ENCODE data around the gene PAPOLA. TPM values are rescaled to one million over a fixed set of nuclear protein-coding genes. Genes with fewer than 3 reads are reported as not detected.

PAPOLA gene
- total RNA-seq, 1 donor from 2014 or later = 225 TPM

DNA sequence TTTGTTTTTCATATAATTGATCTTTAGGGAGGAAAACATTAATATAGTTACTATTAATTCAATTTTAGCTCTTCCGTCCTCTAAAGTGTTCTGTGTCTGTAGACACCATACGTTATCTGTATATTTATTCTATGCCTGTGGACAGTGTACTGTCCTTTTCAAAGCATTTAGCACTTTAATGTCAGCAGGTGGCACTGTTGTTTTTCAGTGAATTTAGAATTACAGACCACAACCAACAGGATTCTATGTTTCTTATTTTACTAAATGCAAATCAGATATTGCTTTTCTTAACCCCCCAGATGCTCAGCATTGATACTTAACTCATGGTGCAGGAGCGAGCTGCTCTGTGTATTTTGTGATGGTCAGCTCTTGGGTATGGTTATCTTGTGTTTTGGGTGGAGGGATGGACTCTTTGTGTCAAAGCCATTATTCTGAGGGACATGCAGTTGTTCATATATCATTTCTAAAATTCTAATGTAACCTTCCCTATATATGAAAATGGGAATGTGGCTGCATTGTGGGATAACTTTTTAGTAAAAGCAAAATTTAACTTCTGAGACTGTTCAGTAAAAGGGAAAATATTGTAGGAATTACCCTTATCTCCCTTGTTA, 65.2 kb downstream of the PAPOLA start:
- DNase-seq = no peak

DNA sequence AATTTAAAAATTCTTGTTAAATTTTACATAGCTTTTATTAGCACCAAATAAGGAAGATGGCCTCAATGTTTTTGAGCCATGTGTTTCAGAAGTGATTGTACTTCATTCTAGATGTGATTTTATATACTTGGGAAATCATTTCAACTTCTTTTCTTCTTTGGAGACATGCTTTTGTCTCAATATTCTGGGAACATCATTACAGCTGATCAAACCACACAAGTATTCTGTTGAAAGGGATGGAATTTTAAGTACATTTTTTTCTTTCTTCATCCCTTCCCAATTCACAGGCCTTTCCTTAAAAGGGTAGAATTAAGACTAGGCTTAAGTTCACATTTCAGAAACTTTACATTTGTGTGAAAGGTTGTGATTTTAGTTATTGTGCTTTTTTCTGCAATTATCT, 66.4 kb downstream of the PAPOLA start:
- DNase-seq = no peak

DNA sequence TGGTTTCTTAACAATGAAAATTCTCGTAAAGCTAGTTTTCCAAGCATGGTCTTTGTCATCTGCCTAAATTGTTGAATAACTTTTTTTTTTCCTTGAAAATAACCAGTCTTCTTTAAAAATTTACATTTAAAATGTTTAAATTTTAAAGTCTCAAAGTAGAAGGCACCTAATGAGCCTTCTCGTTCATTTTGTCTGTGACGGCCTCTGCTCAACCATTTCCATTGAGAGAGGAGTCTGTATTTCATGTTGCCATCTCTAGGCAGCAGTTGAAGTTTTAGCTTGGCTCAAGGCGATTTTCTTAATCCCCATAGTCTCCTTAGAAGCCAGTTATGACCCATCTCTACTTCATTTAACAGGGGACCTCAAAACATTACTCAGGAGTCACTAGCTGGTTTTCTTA, 69.1 kb downstream of the PAPOLA start:
- DNase-seq = no peak

DNA sequence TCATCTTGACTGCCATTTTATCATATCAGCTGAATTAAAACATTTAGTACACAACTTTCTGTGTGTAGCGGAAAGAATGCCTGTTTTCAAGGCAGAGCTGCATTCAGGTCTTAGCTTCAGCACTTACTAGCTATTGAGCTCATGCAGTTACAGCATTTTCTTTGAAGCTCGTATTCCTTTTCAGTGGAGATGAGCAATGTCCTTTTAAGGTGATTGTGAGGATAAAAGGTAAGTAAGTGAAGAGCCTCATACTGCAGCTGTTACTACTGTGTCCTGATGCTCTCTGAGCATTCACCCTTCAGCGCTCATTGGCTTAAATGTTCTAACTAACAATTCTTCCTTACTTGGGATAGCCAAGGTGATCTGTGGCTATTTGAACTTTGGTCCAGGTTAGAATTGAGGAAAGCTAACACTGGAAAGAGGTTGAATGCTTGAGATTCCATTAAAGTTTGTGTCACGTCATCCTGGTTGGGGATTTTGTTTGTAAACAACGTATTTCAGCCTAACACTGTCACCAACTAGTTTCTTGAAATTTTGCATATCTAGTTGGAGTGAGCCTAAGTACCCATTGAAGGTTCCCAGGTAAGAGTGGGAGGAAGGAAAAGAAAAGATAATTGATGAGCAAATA, 71.4 kb downstream of the PAPOLA start:
- DNase-seq = no peak

DNA sequence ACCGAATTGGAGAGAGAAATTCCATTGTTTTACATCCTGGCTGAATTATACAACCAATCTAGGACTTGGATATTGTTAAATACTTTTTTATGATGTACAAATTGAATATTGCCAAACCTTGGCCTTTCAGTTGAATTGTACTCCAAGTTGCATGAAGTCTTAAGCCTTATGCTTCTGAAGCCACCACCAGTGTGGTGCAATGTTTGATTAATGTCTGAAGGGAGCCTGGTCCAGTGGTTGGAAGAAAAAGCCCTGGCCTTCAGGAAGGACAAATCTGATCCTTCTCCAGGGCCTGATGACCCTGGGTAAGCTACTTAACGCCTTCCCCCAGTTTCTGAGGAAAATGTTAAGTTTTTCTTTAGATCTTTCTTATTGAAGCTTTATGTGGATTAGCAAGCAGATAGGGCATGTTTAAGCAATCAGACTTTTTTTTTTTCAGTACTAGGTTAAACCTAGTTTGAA, 72.0 kb downstream of the PAPOLA start:
- no peak for DNase-seq

DNA sequence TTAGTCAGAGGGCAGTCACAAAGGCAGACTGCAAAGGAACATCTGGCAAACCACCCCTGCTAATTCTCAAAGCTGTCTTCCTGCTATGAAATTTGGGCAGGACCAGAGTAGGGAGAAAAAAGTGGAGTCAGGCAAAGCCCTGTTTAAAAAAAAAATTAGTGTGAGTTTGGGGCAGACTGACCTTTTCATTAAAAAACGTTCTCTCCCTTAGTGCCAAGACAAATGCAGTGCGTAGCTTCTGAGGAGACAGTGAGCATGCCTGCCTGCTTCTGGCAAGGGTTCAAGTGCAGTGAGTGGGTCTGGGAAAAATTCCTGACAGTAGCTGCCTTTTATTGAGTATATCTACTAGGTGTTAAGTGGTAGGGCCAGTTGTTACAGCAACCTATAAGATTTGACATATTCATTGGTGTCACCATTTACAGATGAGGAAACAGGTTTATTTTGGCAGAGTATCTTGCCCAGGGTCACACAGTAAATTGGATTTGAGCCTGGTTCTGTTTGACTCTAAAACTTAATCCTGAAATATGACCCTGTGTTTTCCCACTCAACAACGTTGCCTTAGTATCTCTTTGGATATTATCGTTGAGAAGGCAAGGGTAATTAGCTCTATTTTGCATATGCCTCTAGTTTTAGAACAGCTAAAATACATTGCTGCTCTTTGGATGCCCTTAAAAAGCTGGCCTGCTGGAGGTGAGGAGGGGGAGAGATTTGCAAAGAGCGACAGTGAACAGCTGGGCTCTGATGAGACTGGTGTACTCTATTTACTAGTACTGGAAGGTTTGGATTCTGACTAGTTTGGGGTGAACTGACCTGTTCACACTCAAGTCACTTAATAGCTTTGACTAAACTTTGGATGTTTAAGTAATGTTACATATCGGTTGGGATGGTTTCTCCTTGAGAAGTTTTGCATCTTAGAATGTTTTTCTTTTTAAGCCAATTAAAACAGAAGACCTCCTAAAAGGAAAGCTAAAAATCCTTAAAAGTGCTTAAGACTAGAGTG, 72.8 kb downstream of the PAPOLA start:
- no peak for DNase-seq

DNA sequence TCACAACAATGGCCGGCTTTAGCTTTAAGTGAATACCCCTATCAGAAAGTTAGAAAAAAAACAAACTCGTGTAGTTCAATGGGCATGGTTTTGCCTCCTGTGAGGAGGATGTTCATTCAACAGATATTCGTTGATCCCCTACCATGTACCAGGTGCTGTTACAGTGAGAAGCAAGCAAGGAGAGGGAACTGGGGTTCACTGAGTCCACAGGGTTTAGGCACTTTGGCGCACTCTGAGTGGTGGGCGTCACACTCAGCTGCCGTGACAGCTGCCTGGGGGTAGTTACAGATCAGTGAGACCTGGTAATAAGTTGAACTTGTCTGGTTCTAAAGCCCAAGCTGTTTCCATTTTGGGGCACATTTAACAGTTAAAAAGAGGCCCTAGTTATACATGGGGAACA, 74.2 kb downstream of the PAPOLA start:
- DNase-seq = no peak

DNA sequence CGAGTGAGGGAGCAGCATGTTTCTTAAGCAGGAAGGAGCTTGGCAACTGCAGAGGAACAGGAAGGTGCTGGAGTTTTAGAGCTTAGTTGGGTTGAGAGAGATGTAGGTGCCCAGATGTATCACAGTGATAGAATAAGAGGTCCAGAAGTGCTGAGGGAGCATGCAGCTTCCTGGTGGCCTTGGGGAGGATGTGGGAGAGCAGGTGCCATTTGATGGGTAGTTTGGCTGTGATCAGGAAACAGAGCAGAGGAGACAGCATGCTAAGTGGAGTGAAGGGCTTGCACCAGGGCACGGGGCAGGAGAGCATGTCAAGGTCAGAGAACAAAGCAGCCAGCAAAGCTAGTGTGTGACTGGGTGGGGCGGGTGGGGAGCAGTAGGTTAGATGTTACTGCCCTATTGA, 74.8 kb downstream of the PAPOLA start:
- DNase-seq = no peak

DNA sequence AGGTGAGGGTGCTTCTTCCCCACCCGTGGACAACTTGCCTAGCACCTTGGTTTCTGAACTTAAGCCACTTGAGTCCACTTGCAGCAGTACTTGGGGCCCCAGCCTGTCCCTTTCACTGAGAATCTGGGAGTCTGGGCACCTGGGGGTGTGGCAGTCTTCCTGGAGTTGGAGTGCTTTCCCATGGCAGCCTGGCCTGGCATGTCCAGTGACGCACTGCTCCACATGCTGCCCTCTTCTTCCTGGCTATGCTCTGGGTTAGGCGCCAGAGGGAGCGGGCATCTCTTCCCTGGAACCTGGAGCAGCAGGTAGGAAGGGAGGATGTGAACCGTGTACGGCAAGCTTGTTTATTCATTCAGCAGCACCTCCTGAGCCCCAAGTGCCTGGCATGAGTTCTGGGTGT, 76.4 kb downstream of the PAPOLA start:
- DNase-seq = no peak

DNA sequence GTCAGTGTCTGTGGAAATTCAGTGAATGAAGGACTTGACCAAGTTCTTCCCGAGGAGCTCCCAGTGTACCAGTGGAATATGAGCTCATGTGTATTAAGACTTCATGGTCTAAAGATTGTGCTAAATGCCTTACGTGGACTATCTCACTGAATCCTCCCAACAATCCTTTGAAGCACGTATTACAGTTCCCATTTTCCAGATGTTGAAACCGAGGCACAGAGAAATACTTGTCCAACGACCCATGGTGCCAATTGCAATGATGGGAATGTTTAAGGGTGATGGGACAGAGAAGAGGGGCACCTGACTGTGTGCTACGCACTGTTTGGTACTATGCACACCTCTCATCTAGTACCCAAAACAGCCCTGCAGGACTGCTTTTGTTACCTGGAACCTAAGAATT, 77.2 kb downstream of the PAPOLA start:
- no peak for DNase-seq

DNA sequence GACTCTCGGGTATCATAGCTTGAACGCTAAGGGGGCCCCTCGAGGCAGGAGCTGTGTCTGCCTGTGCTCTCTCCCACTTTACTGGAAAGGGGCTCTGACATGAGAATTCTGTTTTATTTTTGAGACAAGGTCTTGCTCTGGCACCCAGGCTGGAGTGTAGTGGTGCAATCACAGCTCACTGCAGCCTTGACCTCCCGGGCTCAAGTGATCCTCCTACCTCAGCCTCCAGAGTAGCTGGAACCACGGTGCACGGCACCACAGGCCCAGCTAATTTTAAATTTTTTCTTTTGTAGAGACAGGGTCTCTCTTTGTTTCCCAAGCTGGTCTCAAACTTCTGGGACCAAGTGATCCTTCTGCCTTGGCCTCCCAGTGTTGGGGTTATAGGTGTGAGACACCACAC, 77.7 kb downstream of the PAPOLA start:
- DNase-seq = no peak

DNA sequence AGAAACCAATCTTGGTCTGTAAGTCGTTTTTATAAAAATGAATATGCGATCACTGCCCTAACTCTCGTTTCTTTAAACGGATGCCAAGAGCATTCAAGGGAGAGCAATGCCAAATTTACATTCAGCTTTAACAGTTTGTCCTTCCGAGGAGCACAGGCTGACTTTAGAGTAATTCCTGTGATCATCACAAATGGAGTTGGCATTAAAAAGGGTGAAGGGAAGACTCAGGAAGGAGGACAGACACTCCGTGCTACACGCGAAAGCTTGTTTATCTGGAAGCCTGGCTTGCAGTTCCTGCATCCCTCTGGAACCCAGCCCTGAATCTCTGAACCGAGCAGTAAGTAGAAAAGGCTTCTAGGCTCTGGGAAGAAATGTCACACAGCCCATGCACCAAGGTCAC, 78.4 kb downstream of the PAPOLA start:
- DNase-seq = no peak

DNA sequence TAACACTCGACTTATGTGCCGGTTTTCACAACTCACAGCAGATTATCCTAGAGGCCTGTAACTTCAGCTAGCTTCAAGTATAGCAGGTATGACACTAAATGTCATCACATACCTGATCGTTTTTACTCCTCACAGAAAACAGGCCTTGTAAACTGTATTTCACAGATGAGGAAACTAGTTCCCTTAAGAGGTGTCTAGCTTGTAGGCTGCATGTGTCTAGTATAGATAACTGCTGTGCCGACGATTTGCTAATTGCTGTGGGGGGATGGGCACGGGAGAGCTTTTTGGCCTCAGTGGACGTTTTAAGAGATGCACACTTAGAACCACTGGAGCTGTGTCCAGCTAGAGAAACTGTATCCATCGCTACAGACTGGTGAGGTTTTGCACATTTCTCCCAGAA, 78.8 kb downstream of the PAPOLA start:
- DNase-seq = no peak

DNA sequence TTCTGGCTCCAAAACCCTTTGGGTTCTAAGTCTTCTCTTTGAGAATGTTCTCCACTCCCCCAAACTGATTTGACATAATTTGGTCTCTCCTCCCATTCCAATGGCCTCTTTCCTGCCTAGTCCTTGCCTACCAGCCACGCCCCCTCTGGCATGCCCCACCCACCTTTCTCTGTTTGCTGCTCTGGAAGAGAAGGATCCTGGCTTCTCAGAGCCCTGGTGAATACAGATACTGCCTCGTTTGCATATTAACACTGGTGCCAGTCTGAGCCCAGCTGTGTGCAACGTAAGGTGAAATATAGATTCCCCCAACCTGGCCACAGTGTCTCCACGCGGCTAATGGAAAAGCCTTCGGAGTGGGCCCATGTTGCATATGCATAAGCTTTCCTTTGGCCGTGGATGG, 79.7 kb downstream of the PAPOLA start:
- no peak for DNase-seq

DNA sequence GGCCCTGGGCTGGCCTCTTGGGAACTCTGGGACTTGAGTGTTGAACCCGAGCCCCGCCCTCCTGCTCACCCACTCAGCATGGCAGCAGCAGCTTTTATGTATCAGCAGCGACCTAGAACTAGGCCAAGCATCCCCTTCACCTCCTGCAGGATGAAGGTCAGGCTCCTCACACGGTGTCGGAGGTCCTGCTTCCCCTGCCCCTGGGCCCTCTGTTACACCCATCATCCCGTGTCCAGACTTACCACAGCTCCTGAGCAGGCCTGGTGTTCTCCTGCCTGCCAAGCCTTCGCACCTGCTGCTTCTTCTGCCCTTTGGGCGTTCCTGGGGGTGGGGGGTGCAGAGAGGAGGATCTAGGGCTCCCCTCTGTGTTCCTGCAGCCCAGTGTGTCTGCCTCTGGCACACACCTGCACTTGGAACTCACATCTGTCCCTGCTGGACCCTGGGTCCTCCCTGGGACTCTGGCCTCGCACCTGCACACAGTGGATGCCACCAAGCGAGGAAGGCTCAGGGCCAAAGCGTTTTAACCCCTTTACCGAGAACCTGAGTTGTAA, 80.3 kb downstream of the PAPOLA start:
- DNase-seq = no peak

DNA sequence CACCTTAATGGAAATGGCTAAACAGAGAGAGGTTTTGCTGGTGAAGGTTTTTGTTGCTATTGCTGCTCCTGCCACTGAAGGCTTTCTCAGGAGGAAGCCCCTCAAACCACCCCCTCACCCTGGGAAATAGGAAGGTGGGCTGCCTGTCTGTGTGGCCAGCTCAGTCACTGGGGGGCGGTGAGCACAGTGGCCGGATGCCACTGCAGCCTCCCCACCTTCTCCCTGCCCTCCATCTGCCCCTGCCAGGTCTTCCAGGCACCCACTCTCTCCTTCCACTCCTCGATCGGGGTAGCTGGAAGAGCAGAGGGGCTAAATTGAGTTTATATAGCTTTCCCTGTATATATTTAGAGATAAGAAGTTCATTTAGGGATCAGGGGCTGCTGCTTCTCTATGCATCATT, 80.8 kb downstream of the PAPOLA start:
- no peak for DNase-seq

DNA sequence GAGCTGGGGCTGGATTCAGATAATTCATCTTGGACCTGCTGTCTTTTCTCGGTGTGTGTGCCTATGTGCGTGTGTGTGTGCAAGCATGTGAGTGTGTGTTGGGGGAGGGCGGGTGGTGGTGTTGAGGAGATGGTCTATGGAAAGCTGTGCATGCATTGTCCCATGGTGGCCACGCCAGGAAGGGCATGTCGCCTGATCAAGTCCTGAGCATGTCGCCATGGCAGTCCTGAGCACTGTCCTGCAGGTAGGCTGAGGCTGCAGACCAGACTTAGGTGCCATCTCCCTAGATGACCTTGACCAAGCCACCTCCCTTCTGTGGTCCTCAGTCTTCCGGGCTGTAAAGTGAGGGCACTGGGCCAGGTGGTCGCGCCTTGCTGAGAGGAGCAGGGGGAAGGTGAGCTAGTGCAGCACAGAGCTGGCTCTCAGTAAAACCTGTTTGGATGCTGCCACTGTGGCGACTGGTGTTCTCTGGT, 81.4 kb downstream of the PAPOLA start:
- DNase-seq = no peak

DNA sequence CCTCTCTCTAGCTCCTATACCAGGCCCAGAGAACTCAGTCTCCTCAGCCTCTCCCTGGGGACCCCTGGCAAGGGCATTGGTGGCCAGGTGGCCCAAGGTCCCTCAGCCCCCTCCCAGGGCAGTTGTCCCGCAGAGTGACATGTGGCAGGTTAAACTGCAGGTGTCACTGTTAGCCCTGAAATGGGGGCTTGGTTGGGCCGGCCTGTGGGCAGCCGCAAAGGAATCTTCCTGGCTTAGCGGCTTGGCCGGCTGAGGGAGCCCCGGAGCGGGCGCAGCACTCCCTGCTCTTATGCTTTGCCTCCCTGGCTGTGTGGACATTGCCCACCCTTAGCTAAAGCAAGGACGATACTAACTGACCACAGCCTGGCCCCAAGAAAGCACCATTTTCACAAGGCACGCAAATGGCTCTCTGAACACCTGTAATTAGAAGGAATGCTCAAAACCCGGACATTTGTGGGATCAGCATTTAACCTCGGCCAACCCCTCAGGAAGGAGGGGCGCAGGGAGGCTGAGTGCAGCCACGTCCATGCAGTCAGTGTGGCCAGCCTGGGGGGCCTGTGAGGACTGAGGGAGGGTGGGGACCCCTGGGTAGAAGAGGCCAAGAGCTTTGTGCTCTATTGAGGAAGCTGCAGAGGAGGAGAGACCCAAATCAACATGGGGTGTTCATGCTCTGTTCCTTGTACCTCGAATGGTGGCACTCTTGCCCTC, 82.2 kb downstream of the PAPOLA start:
- DNase-seq = no peak

DNA sequence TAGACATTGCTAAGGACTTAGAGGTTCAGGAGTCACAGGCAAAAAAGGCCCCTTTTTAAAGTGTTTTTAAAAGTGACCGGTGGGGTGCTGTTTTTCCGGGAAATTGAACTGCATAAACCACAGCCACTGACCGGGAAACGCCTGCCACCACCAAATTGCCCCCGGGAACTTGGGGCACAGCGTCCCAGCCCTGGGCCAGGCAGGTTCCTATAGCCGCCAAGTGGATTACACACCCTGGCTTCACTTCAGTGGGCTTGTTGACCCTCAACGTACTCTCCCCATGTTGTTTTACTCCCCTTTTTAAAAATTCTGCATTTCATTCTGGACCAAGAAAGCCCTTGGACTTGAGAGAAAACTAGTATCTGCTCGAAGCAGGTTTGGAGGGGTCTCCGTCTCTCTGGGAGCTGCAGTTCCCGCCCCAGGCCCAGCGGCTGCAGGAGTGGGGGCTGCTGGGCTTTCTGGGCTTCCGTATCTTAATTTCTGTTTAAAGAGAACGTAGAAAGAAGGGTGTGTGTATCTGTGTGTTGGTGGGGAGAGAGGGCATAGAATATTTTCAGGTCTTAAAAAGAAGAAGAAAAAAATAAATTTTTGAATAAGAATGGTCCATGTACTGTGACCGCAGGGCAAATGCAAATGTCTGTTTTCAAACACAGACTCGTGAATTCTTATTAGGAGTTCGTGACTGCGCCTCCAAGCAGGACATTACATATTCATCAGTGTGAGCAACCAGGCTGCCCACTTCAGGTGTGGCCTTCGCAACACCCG, 82.9 kb downstream of the PAPOLA start:
- DNase-seq = no peak

DNA sequence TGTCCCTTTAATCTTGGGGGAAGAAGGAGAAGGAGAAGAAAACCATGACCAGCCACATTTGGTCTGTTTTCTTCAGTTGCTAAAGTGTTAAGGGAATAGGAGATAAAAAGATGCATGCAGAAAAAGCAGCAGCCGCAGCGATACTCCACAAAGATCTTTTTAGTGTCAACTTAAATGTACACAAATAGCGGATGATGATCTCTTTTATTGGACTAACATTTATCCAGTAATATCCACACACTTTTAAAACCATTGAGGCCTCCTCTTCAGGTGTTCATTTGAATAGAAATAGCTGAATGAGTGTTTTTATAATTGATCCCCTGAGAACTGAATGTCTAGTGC, 83.5 kb downstream of the PAPOLA start:
- no peak for DNase-seq

DNA sequence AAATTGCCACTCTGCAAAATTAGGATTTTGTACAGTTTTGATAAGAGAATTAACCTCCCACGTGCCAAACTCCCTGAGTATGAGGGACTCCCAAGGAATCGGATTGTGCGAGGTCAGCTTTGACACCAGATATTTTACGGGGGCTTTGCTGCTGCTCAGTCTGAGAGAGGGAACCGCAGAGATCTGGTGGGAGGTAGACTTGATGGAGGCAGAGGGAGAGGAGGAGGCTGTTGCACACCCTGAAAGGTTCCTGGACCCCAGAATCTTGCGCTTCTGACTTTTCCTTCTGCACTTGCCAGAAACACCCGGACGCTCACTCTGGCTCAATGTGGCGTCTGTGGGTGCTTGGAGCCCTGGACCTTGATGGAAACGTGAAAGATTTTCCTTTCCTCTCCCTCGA, 83.9 kb downstream of the PAPOLA start:
- DNase-seq = no peak

All from occipital lobe (tissue), 2 donors.